Measurements from ENCODE around the gene TGIF1. TPM values are rescaled to one million over a fixed set of nuclear protein-coding genes. Genes with fewer than 3 reads are reported as not detected.

TGIF1 gene
- total RNA-seq, 4 donors from 2014 or later, result 48.2 to 142 (median 64.0) TPM

- Histone ChIP-seq H3K27ac (replicated peaks in 1 of 4) (no peak overlapping the region), H3K36me3 (no peaks in the 10 kb centered on the region), H3K27me3 (peaks cover 0 to 28% (median 5%) of the 10 kb centered on the region in 4 donors), H3K9me3 (no peaks in the 10 kb centered on the region), H3K4me3 (peak overlapping the region in 1 of 4 donors; percentile 53), H3K4me1 (peaks cover 5 to 17% (median 16%) of the 10 kb centered on the region in 4 donors)
- 69% methylated on average over 5 of the region's 5 CpGs for WGBS
- no peak for TF ChIP-seq POLR2AphosphoS5 (IDR thresholded peaks at IDR 0.05)
- no peak for DNase-seq (ENCODE audit: extremely low spot score)
- intact Hi-C loops (cut with DNase I), result no loop called here
These were observed 50.0 kb downstream of the TGIF1 start for GRCh38 chr18:3500016-3500415.

DNA sequence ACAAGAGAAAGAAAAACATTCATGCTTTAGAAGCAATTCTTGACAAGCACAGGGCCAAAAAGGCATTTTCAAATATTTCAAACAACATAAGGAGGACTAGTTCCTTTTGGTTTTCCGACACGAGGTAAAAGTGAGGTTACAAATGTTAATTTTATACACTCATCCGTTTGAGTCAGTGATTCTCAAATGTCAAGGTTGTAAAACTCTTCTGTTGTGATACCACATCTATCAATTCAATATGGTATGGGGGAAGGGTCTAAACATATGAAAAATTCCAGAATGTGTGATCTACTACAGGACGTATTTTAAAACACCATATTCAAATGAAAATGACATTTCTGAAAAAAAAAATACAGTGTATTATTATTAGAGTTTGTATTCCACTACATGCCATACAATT lies 52.7 kb downstream of the TGIF1 start:
- intact Hi-C loops (cut with DNase I), result no loop called here
- DNase-seq (ENCODE audit: extremely low spot score), result no peak
- Histone ChIP-seq H3K9me3 (no peaks in the 10 kb centered on the region), H3K4me3 (no peak overlapping the region), H3K4me1 (peaks cover 5 to 17% (median 16%) of the 10 kb centered on the region in 4 donors), H3K27ac (replicated peaks in 1 of 4) (no peak overlapping the region), H3K27me3 (peaks cover 0 to 28% (median 5%) of the 10 kb centered on the region in 4 donors), H3K36me3 (no peaks in the 10 kb centered on the region)
- TF ChIP-seq POLR2AphosphoS5 (IDR thresholded peaks at IDR 0.05) (no peak), POLR2A (IDR thresholded peaks at IDR 0.05; ENCODE audit: low read depth) (no peak), CTCF (IDR thresholded peaks at IDR 0.05) (no peak), EP300 (IDR thresholded peaks at IDR 0.05) (no peak)
- WGBS, result 67% methylated on average over 4 of the region's 4 CpGs

GRCh38 chr18:3504637-3505036 lies 54.7 kb downstream of the TGIF1 start:
- WGBS, result 87% methylated on average over 5 of the region's 5 CpGs

DNA sequence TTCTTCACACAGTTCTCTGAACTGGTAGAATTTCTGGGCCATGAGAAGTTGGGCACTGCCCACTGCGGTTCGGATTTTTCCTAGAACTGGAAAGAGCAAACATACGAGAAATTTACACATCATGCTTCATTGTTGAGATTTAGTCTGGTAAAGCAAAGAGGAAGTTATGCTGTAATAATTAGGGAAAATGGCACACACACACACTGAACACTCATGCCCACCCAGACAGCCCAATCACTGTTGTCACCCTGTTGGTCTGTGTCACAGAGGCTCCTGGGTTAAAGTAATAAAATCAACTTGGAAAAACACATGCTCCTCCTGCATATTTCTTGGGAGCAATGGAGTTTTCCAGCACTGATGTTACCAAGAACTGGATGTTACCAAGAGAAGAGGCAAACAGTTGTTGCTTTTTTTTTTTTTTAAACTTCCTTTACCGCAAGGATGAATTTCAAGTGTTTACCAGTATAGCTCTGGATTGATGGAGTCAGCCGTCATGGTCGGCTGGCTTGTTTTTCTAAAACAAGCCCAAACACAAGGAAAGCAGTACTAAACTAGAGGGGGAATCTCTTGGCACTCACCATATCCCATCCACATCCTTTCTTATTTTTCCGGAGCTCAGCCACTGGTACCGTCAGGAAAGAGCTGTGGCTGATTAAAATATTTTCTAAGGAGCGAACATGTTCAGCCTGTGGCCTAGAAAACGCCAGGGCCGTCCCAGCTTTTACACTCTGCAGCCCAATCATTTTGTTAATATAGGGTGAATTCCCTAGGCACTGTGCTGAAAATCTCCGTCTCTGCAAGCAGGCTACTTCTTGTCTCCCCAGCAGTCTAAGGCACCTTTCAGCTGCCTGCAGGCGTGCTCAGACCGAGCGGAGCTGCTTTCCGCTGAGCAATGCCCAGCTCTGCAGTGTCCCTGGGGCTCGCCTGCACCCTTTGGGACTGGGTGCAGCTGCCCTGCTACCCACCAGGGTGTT lies 58.9 kb downstream of the TGIF1 start:
- DNase-seq (ENCODE audit: extremely low spot score), result peak; percentile 80
- Histone ChIP-seq H3K36me3 (no peaks in the 10 kb centered on the region), H3K27ac (replicated peaks in 1 of 4) (no peak overlapping the region), H3K4me1 (no peaks in the 10 kb centered on the region), H3K27me3 (peaks cover 0 to 3% (median 0%) of the 10 kb centered on the region in 4 donors), H3K9me3 (no peaks in the 10 kb centered on the region), H3K4me3 (no peak overlapping the region)
- TF ChIP-seq POLR2AphosphoS5 (IDR thresholded peaks at IDR 0.05) (no peak), EP300 (IDR thresholded peaks at IDR 0.05) (no peak), CTCF (IDR thresholded peaks at IDR 0.05) (no peak), POLR2A (IDR thresholded peaks at IDR 0.05; ENCODE audit: low read depth) (no peak)
- WGBS, result 67% methylated on average over 16 of the region's 17 CpGs
- intact Hi-C loops (cut with DNase I), result no loop called here

More at GRCh38 chr18:3504637-3505036, 54.7 kb downstream of the TGIF1 start:
- intact Hi-C loops (cut with DNase I), result no loop called here
- no peak overlapping the region for H3K4me3 ChIP-seq
- peak; percentile 37 for DNase-seq (ENCODE audit: extremely low spot score)
- H3K4me1 ChIP-seq, result peaks cover 1 to 6% (median 5%) of the 10 kb centered on the region in 4 donors
- no peaks in the 10 kb centered on the region for H3K9me3 ChIP-seq
- peaks cover 0 to 20% (median 4%) of the 10 kb centered on the region in 4 donors for H3K27me3 ChIP-seq
- H3K27ac ChIP-seq (replicated peaks in 1 of 4), result no peak overlapping the region
- no peaks in the 10 kb centered on the region for H3K36me3 ChIP-seq
- TF ChIP-seq EP300 (IDR thresholded peaks at IDR 0.05) (no peak), POLR2AphosphoS5 (IDR thresholded peaks at IDR 0.05) (no peak), CTCF (IDR thresholded peaks at IDR 0.05) (no peak), POLR2A (IDR thresholded peaks at IDR 0.05; ENCODE audit: low read depth) (no peak)

Other genes starting within 250 kb of the TGIF1 start
- gene MYOM1, start 230.2 kb upstream of the TGIF1 start, total RNA-seq, result 10 to 100 TPM; 13.3 to 31.7 (median 16.5) TPM
- gene MYL12A, start 202.4 kb upstream of the TGIF1 start, total RNA-seq, result 100 to 1,000 TPM; 297 to 460 (median 380) TPM
- 100 to 1,000 TPM; 211 to 279 (median 244) TPM for gene MYL12B, start 188.0 kb upstream of the TGIF1 start, total RNA-seq